Hair follicle dermal papilla cell (primary cell): ENCODE data around the gene WASHC2A. TPM values are rescaled to one million over a fixed set of nuclear protein-coding genes. Genes with fewer than 3 reads are reported as not detected.

Experiments
- total RNA-seq: library from RNA; depleted of rRNA; stranded (reverse); fragments of >200 nt; gene quantifications from 2 replicates; pipeline ENCODE4 v1.2.3, GENCODE V29; 2012

The WASHC2A gene, protein sequence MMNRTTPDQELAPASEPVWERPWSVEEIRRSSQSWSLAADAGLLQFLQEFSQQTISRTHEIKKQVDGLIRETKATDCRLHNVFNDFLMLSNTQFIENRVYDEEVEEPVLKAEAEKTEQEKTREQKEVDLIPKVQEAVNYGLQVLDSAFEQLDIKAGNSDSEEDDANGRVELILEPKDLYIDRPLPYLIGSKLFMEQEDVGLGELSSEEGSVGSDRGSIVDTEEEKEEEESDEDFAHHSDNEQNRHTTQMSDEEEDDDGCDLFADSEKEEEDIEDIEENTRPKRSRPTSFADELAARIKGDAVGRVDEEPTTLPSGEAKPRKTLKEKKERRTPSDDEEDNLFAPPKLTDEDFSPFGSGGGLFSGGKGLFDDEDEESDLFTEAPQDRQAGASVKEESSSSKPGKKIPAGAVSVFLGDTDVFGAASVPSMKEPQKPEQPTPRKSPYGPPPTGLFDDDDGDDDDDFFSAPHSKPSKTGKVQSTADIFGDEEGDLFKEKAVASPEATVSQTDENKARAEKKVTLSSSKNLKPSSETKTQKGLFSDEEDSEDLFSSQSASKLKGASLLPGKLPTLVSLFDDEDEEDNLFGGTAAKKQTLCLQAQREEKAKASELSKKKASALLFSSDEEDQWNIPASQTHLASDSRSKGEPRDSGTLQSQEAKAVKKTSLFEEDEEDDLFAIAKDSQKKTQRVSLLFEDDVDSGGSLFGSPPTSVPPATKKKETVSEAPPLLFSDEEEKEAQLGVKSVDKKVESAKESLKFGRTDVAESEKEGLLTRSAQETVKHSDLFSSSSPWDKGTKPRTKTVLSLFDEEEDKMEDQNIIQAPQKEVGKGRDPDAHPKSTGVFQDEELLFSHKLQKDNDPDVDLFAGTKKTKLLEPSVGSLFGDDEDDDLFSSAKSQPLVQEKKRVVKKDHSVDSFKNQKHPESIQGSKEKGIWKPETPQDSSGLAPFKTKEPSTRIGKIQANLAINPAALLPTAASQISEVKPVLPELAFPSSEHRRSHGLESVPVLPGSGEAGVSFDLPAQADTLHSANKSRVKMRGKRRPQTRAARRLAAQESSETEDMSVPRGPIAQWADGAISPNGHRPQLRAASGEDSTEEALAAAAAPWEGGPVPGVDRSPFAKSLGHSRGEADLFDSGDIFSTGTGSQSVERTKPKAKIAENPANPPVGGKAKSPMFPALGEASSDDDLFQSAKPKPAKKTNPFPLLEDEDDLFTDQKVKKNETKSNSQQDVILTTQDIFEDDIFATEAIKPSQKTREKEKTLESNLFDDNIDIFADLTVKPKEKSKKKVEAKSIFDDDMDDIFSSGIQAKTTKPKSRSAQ (N-terminal part only)
- total RNA-seq = 52.2 and 56.1 TPM in 2 replicates

DNA sequence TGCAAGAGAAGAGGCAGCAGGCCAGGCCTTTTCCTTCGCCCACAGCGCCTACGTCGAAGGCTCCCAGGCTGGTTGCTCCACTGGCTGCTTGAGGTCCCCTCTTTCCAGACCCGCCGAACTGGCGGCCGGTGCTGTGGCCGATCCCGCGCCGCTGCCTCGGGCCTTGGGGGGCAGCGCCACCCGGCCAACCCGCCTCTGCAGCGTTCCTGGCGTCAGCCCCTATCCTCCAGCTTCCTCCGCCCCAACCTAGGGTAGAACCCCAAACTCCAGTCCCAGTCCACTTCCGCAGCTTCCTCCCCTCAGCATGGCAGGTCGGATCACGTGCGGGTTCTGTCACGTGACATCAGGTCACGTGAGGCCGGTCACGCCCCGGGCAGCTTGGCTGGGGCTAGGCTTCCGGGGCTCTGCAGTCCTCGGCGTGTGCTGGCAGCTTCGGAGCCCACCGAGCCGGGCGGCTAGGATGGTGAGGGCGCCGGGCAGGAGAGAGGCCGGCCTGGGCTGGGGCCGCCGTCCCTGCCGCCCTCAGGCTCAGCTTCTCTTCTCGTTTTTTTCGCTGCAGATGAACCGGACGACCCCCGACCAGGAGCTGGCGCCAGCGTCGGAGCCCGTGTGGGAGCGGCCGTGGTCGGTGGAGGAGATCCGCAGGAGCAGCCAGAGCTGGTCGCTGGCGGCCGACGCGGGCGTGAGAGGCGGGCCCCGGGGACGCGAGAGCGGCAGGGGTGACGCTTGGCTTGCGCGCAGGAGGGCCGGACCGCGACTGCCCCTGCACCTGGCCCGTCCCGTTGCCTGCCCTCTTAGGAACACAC, at the start of gene WASHC2A:
Gene WASHC2A, plus strand, starts transcription at position 409 of the 806 bp plus-strand sequence. Its CDS starts 52 bp downstream, at position 461.

Other genes with a start within 250 kb of the WASHC2A start
- gene PARG, start 125.9 kb upstream of the WASHC2A start, total RNA-seq = 26.7 and 34.2 TPM in 2 replicates
- 24.4 and 25.5 TPM in 2 replicates for gene TIMM23B, start 125.9 kb upstream of the WASHC2A start, total RNA-seq
- gene AGAP6, start 79.5 kb upstream of the WASHC2A start, total RNA-seq = 3.8 and 5.0 TPM in 2 replicates
- 0.12 and 0.49 TPM in 2 replicates for gene ASAH2, start 183.6 kb downstream of the WASHC2A start, total RNA-seq